WTC11 (cell line): Measurements from ENCODE around the gene BACH2. TPM values are rescaled to one million over a fixed set of nuclear protein-coding genes. Genes with fewer than 3 reads are reported as not detected.

Experiments used
- ATAC-seq: fragments of 200-7000 bp; cut with Tn5 transposase; 2 replicates; pipeline ENCODE4 v1.10.0; 2021; ENCODE audit warnings: mild to moderate bottlenecking, moderate library complexity
- CTCF ChIA-PET: fragments of 300-600 bp; sonication (Branson Sonifier 250); formaldehyde crosslinking; loops from one replicate; lab custom pipeline; 2021; ENCODE audit warnings: antibody characterized with exemption; lab: Charles Lee
- POLR2A ChIA-PET: fragments of 350-600 bp; sonication (Branson Sonifier 250); formaldehyde crosslinking; loops from one replicate; lab custom pipeline; 2021; ENCODE audit warnings: antibody characterized with exemption; lab: Charles Lee
- DNase-seq: peaks from one replicate; pipeline ENCODE4 v3.0.0; 2021; ENCODE audit warnings: low spot score
- H3K27ac Mint-ChIP-seq: 2 replicates; pipeline ENCODE4 v1.8.0; 2021; ENCODE audit warnings: mixed read lengths
- H3K27me3 Mint-ChIP-seq: 2 replicates; pipeline ENCODE4 v1.8.0; 2021; ENCODE audit warnings: low read depth, mild to moderate bottlenecking, moderate library complexity, mixed read lengths
- H3K36me3 Mint-ChIP-seq: 2 replicates; pipeline ENCODE4 v1.8.0; 2021; ENCODE audit warnings: mixed read lengths
- H3K4me1 Mint-ChIP-seq: 2 replicates; pipeline ENCODE4 v1.8.0; 2022; ENCODE audit warnings: mixed read lengths
- H3K4me3 Mint-ChIP-seq: 2 replicates; pipeline ENCODE4 v1.8.0; 2021; ENCODE audit warnings: mild to moderate bottlenecking, moderate library complexity, mixed read lengths
- H3K9me3 Mint-ChIP-seq: 2 replicates; pipeline ENCODE4 v1.8.0; 2021; ENCODE audit warnings: mixed read lengths
- CREM ChIP-seq: sonication (generic); formaldehyde crosslinking; IDR thresholded peaks from 2 replicates; pipeline ENCODE4 v1.8.1; 2022; ENCODE audit warnings: mild to moderate bottlenecking, missing genetic modification reagents, moderate library complexity
- FOXJ3 ChIP-seq: sonication (generic); formaldehyde crosslinking; IDR thresholded peaks from 2 replicates; pipeline ENCODE4 v1.9.0; 2021; ENCODE audit warnings: missing genetic modification reagents, mild to moderate bottlenecking, borderline replicate concordance
- GABPB1 ChIP-seq: sonication (generic); formaldehyde crosslinking; IDR thresholded peaks from 2 replicates; pipeline ENCODE4 v1.8.1; 2023; ENCODE audit warnings: mild to moderate bottlenecking, missing genetic modification reagents
- GRHL2 ChIP-seq: fragments of 250-450 bp; sonication (Bioruptor Pico); IDR thresholded peaks from 2 replicates; pipeline ENCODE4 v1.8.0; 2022; ENCODE audit warnings: mild to moderate bottlenecking, moderate library complexity; ENCODE audit not compliant: insufficient replicate concordance, severe bottlenecking
- IRF2 ChIP-seq: sonication (generic); formaldehyde crosslinking; IDR thresholded peaks from 2 replicates; pipeline ENCODE4 v1.8.0; 2022; ENCODE audit warnings: low read depth, missing genetic modification reagents, borderline replicate concordance
- NFATC4 ChIP-seq: fragments of 250-450 bp; sonication (Bioruptor Pico); IDR thresholded peaks from 2 replicates; pipeline ENCODE4 v1.9.0; 2021; ENCODE audit warnings: mild to moderate bottlenecking
- NFYB ChIP-seq: sonication (generic); formaldehyde crosslinking; conservative IDR thresholded peaks from 2 replicates; pipeline ENCODE4 v1.8.0; 2022; ENCODE audit warnings: low read depth, missing genetic modification reagents
- PRRX2 ChIP-seq: fragments of 250-450 bp; sonication (Bioruptor Pico); IDR thresholded peaks from 2 replicates; pipeline ENCODE4 v1.8.0; 2021; ENCODE audit warnings: mild to moderate bottlenecking
- ZBTB21 ChIP-seq: sonication (generic); formaldehyde crosslinking; IDR thresholded peaks from 2 replicates; pipeline ENCODE4 v1.8.1; 2023; ENCODE audit warnings: mild to moderate bottlenecking, missing genetic modification reagents, borderline replicate concordance
- ZNF232 ChIP-seq: sonication (generic); formaldehyde crosslinking; IDR thresholded peaks from 2 replicates; pipeline ENCODE4 v1.8.0; 2022; ENCODE audit warnings: mild to moderate bottlenecking, missing genetic modification reagents
- ZNF416 ChIP-seq: fragments of 250-450 bp; sonication (Bioruptor Pico); IDR thresholded peaks from 2 replicates; pipeline ENCODE4 v1.9.0; 2021; ENCODE audit warnings: mild to moderate bottlenecking, inconsistent platforms
- ZNF671 ChIP-seq: fragments of 250-450 bp; sonication (Bioruptor Pico); IDR thresholded peaks from 2 replicates; pipeline ENCODE4 v1.8.0; 2021; ENCODE audit warnings: mild to moderate bottlenecking
- total RNA-seq: library from RNA; stranded (reverse); gene quantifications from 3 replicates; pipeline ENCODE4 v1.2.3, GENCODE V29; 2021
- TF ChIP-seq, protein P1 (sequence below): sonication (generic); formaldehyde crosslinking; IDR thresholded peaks from 2 replicates; pipeline ENCODE4 v1.8.1; 2022; ENCODE audit warnings: mild to moderate bottlenecking, moderate library complexity, missing genetic modification reagents
- TF ChIP-seq, protein P2 (sequence below): sonication (generic); formaldehyde crosslinking; IDR thresholded peaks from 2 replicates; pipeline ENCODE4 v1.8.0; 2022; ENCODE audit warnings: mild to moderate bottlenecking, missing genetic modification reagents
- TF ChIP-seq, protein P3 (sequence below): sonication (generic); formaldehyde crosslinking; IDR thresholded peaks from 2 replicates; pipeline ENCODE4 v1.8.1; 2023; ENCODE audit warnings: mild to moderate bottlenecking, missing genetic modification reagents
- TF ChIP-seq, protein P4 (sequence below): sonication (generic); formaldehyde crosslinking; IDR thresholded peaks from 2 replicates; pipeline ENCODE4 v1.8.1; 2023; ENCODE audit warnings: mild to moderate bottlenecking, missing genetic modification reagents, borderline replicate concordance
- TF ChIP-seq, protein P5 (sequence below): sonication (generic); formaldehyde crosslinking; IDR thresholded peaks from 2 replicates; pipeline ENCODE4 v1.8.1; 2023; ENCODE audit warnings: mild to moderate bottlenecking, missing genetic modification reagents, moderate library complexity
- TF ChIP-seq, protein P6 (sequence below): sonication (generic); formaldehyde crosslinking; IDR thresholded peaks from 2 replicates; pipeline ENCODE4 v1.8.0; 2022; ENCODE audit warnings: mild to moderate bottlenecking, missing genetic modification reagents
- TF ChIP-seq, protein P7 (sequence below): sonication (generic); formaldehyde crosslinking; IDR thresholded peaks from 2 replicates; pipeline ENCODE4 v1.8.0; 2022; ENCODE audit warnings: mild to moderate bottlenecking, missing genetic modification reagents

BACH2 gene
- total RNA-seq, 1 experiment from 2014 or later = 5.9 TPM

DNA sequence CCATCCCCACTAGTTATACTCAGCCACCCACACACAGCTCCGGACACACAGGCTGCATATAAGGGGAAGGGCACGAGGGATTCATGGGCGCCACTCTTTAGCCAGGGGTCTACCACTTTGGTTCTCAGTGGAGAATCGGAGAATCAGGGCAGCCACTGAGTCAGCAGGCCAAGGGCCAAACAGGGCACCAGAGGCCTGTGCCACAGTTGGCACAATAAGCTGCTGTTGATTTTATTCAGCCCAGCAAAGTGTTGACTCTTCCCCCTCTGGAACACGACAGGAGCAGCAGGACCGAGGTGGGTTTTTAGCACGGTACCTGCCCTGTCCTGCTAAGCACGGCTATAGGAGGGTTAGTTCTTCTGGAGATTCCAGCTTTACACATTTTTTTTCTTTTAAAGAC, 354.0 kb downstream of the BACH2 start:
- ATAC-seq = no peak
- no peaks in the 10 kb centered on the region for H3K27me3 Mint-ChIP-seq
- no peaks in the 10 kb centered on the region for H3K36me3 Mint-ChIP-seq
- peaks cover 8% of the 10 kb centered on the region for H3K9me3 Mint-ChIP-seq
- ChIA-PET CTCF (interaction anchor here (1.1 to 6.3 kb wide), 3 partner anchors 140 to 547 kb away, joined by 3 to 124 read pairs (median 4); no protein-coding TSS in a partner anchor), POLR2A (no interaction called here)
- TF ChIP-seq, protein P1, sequence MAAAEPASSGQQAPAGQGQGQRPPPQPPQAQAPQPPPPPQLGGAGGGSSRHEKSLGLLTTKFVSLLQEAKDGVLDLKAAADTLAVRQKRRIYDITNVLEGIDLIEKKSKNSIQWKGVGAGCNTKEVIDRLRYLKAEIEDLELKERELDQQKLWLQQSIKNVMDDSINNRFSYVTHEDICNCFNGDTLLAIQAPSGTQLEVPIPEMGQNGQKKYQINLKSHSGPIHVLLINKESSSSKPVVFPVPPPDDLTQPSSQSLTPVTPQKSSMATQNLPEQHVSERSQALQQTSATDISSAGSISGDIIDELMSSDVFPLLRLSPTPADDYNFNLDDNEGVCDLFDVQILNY (CRISPR knock-in tag) = no peak
- TF ChIP-seq PRRX2 (CRISPR knock-in tag) (no peak), GABPB1 (no peak)
- H3K4me1 Mint-ChIP-seq = no peaks in the 10 kb centered on the region
- H3K27ac Mint-ChIP-seq = no peak overlapping the region
- no peak for DNase-seq
- no peak overlapping the region for H3K4me3 Mint-ChIP-seq

DNA sequence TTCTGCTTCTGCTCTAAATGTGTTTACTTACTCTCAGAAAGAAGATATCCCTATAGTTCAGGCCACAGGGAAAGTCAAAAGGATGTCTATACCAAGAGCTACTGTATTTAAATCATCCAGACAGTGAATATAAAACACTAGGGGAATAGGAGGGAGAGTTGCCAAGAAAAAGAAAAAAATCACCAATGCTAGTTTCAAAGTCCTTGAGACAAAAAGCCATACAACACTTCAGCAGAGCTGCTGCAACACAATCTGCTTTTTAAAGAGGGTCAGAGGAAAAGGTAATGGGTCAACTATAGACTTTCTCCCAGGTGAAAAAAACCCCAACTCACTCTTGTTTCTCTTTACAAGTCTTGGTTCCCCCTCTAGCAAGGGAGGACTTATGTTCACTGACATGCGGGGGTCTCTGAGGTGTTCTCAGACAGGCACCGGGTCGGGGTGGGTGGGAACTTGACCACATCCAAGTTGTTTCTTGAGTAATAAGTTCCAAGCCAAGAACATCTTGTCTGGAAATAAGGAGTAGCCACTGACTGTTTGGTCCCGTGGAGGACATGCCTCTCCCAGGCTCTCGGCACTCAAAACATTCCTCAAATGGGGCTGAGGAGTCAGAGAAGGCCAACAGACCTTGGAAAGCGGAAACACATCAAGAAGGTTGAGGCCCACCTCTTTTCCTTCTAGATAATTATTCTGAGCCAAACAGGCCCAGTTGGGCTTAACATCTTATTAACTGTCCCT, 354.7 kb downstream of the BACH2 start:
- ChIA-PET POLR2A (no interaction called here), CTCF (interaction anchor here (1.8 to 6.3 kb wide), 4 partner anchors 9 to 536 kb away, joined by 26 to 124 read pairs (median 34); no protein-coding TSS in a partner anchor)
- Mint-ChIP-seq H3K27ac (no peak overlapping the region), H3K4me1 (no peaks in the 10 kb centered on the region), H3K27me3 (no peaks in the 10 kb centered on the region), H3K36me3 (no peaks in the 10 kb centered on the region), H3K9me3 (peaks cover 8% of the 10 kb centered on the region), H3K4me3 (no peak overlapping the region)
- no peak for DNase-seq
- TF ChIP-seq, protein P2, sequence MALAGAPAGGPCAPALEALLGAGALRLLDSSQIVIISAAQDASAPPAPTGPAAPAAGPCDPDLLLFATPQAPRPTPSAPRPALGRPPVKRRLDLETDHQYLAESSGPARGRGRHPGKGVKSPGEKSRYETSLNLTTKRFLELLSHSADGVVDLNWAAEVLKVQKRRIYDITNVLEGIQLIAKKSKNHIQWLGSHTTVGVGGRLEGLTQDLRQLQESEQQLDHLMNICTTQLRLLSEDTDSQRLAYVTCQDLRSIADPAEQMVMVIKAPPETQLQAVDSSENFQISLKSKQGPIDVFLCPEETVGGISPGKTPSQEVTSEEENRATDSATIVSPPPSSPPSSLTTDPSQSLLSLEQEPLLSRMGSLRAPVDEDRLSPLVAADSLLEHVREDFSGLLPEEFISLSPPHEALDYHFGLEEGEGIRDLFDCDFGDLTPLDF (CRISPR knock-in tag) = no peak
- no peak for TF ChIP-seq IRF2
- no peak for TF ChIP-seq FOXJ3 (CRISPR knock-in tag)
- TF ChIP-seq GABPB1 = no peak
- TF ChIP-seq, protein P3, sequence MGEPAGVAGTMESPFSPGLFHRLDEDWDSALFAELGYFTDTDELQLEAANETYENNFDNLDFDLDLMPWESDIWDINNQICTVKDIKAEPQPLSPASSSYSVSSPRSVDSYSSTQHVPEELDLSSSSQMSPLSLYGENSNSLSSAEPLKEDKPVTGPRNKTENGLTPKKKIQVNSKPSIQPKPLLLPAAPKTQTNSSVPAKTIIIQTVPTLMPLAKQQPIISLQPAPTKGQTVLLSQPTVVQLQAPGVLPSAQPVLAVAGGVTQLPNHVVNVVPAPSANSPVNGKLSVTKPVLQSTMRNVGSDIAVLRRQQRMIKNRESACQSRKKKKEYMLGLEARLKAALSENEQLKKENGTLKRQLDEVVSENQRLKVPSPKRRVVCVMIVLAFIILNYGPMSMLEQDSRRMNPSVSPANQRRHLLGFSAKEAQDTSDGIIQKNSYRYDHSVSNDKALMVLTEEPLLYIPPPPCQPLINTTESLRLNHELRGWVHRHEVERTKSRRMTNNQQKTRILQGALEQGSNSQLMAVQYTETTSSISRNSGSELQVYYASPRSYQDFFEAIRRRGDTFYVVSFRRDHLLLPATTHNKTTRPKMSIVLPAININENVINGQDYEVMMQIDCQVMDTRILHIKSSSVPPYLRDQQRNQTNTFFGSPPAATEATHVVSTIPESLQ (CRISPR knock-in tag) = no peak
- TF ChIP-seq NFYB (CRISPR knock-in tag) = no peak
- TF ChIP-seq, protein P4, sequence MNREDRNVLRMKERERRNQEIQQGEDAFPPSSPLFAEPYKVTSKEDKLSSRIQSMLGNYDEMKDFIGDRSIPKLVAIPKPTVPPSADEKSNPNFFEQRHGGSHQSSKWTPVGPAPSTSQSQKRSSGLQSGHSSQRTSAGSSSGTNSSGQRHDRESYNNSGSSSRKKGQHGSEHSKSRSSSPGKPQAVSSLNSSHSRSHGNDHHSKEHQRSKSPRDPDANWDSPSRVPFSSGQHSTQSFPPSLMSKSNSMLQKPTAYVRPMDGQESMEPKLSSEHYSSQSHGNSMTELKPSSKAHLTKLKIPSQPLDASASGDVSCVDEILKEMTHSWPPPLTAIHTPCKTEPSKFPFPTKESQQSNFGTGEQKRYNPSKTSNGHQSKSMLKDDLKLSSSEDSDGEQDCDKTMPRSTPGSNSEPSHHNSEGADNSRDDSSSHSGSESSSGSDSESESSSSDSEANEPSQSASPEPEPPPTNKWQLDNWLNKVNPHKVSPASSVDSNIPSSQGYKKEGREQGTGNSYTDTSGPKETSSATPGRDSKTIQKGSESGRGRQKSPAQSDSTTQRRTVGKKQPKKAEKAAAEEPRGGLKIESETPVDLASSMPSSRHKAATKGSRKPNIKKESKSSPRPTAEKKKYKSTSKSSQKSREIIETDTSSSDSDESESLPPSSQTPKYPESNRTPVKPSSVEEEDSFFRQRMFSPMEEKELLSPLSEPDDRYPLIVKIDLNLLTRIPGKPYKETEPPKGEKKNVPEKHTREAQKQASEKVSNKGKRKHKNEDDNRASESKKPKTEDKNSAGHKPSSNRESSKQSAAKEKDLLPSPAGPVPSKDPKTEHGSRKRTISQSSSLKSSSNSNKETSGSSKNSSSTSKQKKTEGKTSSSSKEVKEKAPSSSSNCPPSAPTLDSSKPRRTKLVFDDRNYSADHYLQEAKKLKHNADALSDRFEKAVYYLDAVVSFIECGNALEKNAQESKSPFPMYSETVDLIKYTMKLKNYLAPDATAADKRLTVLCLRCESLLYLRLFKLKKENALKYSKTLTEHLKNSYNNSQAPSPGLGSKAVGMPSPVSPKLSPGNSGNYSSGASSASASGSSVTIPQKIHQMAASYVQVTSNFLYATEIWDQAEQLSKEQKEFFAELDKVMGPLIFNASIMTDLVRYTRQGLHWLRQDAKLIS (CRISPR knock-in tag) = no peak
- TF ChIP-seq, protein P5, sequence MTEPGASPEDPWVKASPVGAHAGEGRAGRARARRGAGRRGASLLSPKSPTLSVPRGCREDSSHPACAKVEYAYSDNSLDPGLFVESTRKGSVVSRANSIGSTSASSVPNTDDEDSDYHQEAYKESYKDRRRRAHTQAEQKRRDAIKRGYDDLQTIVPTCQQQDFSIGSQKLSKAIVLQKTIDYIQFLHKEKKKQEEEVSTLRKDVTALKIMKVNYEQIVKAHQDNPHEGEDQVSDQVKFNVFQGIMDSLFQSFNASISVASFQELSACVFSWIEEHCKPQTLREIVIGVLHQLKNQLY = no peak
- no peak for TF ChIP-seq ZBTB21 (CRISPR knock-in tag)
- TF ChIP-seq ZNF671 (CRISPR knock-in tag) = no peak
- TF ChIP-seq ZNF232 (CRISPR knock-in tag) = no peak
- TF ChIP-seq, protein P6, sequence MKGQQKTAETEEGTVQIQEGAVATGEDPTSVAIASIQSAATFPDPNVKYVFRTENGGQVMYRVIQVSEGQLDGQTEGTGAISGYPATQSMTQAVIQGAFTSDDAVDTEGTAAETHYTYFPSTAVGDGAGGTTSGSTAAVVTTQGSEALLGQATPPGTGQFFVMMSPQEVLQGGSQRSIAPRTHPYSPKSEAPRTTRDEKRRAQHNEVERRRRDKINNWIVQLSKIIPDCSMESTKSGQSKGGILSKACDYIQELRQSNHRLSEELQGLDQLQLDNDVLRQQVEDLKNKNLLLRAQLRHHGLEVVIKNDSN (CRISPR knock-in tag) = no peak
- no peak for TF ChIP-seq NFATC4 (CRISPR knock-in tag)
- TF ChIP-seq GRHL2 (CRISPR knock-in tag) = no peak
- no peak for TF ChIP-seq CREM (CRISPR knock-in tag)
- no peak for TF ChIP-seq ZNF416 (CRISPR knock-in tag)
- TF ChIP-seq, protein P7, sequence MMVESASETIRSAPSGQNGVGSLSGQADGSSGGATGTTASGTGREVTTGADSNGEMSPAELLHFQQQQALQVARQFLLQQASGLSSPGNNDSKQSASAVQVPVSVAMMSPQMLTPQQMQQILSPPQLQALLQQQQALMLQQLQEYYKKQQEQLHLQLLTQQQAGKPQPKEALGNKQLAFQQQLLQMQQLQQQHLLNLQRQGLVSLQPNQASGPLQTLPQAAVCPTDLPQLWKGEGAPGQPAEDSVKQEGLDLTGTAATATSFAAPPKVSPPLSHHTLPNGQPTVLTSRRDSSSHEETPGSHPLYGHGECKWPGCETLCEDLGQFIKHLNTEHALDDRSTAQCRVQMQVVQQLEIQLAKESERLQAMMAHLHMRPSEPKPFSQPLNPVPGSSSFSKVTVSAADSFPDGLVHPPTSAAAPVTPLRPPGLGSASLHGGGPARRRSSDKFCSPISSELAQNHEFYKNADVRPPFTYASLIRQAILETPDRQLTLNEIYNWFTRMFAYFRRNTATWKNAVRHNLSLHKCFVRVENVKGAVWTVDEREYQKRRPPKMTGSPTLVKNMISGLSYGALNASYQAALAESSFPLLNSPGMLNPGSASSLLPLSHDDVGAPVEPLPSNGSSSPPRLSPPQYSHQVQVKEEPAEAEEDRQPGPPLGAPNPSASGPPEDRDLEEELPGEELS (CRISPR knock-in tag) = no peak
- ATAC-seq = no peak
